Mammary epithelial cell (primary cell): ENCODE measurements around the gene GALR3.

Experiments
- CTCF ChIP-seq, 2 donors: IDR thresholded peaks in 1 of 2; conservative IDR thresholded peaks in 1 of 2; 2 replicates each; pipeline ENCODE4 v1.5.1; 2011 to 2012; ENCODE audit warnings: inconsistent platforms in 2 of 2, low read length in 2 of 2, mild to moderate bottlenecking in 2 of 2, control low read depth in 1 of 2, low read depth in 1 of 2; ENCODE audit not compliant: insufficient read depth in 1 of 2; ENCODE audit errors: extremely low read depth in 1 of 2
- EZH2 ChIP-seq: IDR thresholded peaks from 2 replicates; pipeline ENCODE4 v1.6.1; 2012; ENCODE audit warnings: low read length, inconsistent platforms, borderline replicate concordance

DNA sequence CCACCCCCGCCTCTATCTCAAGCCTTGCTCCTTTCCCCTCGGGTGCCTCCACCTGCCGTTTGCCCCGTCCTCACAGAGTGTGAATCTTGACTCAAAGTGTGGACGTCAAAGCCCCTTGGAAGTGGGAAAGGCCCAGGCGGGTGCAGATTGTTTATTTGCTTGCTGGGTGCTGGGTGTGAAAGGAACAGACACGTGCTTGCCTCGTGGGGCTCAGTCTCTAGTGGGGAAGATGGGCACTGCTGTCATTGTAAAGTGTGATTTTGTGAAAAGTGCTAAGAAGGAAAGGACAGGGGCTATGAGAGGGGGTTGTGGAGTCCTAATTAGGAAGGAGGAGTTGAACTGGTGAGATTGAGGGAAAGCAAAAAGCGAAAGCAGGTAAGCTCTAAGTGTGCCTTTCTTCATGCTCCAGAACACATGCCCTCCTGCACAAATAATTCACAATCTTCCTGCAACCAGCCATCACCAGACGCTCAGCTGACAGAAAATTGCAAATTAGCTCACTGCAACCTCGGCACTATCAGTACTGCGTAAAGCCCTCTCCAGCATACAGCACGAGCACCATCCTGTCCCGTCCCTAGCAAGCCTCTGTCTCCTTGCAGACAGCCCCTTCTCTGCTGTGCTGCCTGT, 25.2 kb upstream of the GALR3 start:
- TF ChIP-seq CTCF (conservative IDR thresholded peaks at IDR 0.05 in 1 of 2, IDR thresholded peaks at IDR 0.05 in 1 of 2; ENCODE audit: extremely low read depth in 1 of 2, insufficient read depth in 1 of 2, low read depth in 1 of 2, low read length in 2 of 2) (no peak), EZH2 (no peak)
